SK-N-DZ (cell line): Measurements from ENCODE around the gene NQO1.

ENCODE experiments used
- DNase-seq: peaks from one replicate; pipeline ENCODE4 v3.0.0-alpha.2; 2015; ENCODE audit warnings: low spot score

The NQO1 gene

DNA sequence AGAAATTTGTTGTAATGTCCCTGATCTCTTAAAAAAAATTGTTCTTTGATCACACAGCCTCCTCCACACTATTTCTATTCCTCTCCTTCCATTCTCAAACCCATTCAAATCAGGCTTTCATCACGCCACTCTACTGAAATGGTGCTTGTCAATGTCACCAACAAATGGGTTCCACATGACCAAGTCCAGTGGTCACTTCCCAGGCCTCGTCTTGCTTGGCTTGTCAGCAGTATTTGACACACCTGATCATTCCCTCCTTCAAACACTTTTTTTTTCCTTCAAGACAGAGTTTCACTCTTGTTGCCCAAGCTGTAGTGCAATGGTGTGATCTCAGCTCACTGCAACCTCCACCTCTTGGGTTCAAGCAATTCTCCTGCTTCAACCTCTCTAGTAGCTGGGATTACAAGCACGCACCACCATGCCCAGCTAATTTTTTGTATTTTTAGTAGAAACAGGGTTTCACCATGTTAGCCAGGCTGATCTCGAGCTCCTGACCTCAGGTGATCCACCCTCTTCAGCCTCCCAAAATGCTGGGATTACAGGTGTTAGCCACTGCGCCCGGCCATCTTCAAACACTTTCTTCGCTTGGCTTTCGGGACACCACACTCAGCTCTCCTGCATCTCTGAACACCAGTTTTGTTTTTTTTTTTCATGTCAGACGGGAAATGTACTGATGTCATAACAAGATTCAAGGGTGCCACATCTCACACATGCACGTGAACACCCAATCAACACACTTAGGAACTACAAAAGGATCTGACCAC is 18.3 kb downstream of the NQO1 start:
- no peak for DNase-seq

DNA sequence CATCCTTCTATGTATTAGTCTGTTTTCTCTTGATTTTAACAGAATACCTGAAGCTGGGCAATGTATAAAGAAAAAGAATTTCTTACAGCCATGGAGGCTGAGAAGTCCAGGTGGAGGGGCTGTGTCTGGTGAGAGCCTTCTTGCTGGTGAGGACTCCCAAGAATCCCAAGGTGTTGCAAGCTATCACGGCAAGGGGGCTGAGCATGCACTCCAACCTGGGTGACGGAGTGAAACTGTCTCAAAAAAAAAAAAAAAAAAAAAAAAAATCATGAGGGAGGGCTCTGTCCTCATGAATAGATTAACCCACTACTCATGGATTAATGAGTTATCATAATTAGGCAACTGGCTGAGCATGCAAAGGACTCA is 19.4 kb downstream of the NQO1 start:
- no peak for DNase-seq

GRCh38 chr16:69706256-69706974 is 19.9 kb downstream of the NQO1 start:
- no peak for DNase-seq

- no peak for DNase-seq
Measured at GRCh38 chr16:69703638-69704037, 22.7 kb downstream of the NQO1 start.

- no peak for DNase-seq
Measured at GRCh38 chr16:69701866-69702265, 24.5 kb downstream of the NQO1 start.

- no peak for DNase-seq
Measured at GRCh38 chr16:69701452-69701851, 24.9 kb downstream of the NQO1 start.

DNA sequence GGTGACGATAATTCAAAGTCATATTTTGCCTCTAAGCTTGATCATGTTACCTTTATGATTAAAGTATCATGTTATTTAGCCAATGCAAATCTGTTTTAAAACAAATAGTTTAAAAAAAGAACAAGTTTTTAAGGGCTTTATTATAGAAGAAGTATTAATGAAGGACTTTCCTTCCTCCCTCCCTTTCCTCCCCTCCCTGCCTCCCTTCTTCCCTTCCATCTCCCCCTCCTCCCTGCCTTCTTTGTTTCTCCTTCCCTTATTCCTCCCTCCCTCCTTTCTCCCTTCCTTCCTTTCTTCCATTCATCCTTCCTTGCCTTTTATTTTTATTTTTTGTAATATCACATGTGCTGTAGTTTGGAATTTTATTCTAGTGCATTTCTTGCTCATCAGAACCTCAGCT is 26.4 kb downstream of the NQO1 start:
- no peak for DNase-seq

GRCh38 chr16:69698404-69698803 is 28.0 kb downstream of the NQO1 start:
- DNase-seq: no peak

DNA sequence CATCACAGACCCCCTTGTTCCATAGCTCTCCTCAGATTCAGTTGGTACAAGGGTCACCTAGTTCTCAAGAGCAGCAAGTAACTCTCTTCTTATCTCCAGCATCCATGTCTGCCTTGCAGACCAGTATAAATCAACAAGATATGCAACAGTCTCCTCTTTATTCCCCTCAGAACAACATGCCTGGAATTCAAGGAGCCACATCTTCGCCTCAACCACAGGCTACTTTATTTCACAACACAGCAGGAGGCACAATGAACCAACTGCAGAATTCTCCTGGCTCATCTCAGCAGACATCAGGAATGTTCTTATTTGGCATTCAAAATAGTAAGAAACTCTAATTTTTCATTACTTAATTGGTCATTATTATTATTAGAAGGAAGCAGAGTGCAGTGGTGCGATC is 32.4 kb downstream of the NQO1 start:
- DNase-seq: no peak

GRCh38 chr16:69691980-69692911 is 34.1 kb downstream of the NQO1 start:
- no peak for DNase-seq

- DNase-seq: no peak
Measured at GRCh38 chr16:69688589-69688988, 37.8 kb downstream of the NQO1 start.

GRCh38 chr16:69680358-69680757 is 46.0 kb downstream of the NQO1 start:
- DNase-seq: no peak

DNA sequence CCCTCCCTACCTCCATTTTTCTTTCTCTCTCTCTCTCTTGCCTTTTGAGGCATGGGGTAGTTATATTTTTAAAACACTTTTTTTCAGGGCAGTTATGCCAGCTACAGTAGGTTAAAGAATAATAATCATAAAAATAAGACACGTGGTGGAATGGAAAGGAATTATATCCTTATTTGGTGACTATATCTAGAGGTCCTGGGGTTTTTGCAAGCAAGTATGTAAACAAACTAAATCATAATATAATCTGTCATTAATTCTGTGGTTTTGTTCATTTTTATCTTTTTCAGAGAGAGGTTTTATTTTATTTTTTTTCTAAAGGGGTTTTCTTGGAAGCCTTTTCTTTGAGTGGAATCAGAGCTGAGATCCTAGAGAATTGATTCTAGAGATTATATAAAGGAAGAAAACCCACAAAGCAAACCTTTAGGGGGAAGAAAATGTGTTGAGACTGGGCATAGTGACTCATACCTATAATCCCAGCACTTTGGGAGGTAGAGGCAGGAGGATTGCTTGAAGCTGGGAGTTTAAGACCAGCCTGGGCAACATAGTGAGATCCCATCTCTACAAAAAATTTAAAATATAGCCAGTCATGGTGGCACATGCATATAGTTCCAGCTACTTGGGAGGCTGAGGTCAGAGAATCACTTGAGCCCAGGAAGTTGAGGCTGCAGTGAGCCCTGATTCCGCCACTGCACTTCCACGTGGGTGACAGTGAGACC is 53.2 kb downstream of the NQO1 start:
- DNase-seq: no peak

- no peak for DNase-seq
Measured at GRCh38 chr16:69672315-69672997, 53.9 kb downstream of the NQO1 start.

GRCh38 chr16:69669577-69669976 is 56.8 kb downstream of the NQO1 start:
- no peak for DNase-seq

GRCh38 chr16:69663846-69664245 is 62.5 kb downstream of the NQO1 start:
- DNase-seq: no peak

GRCh38 chr16:69662901-69663300 is 63.5 kb downstream of the NQO1 start:
- no peak for DNase-seq

- no peak for DNase-seq
Measured at GRCh38 chr16:69660166-69660565, 66.2 kb downstream of the NQO1 start.
